PC-9 (cell line): Measurements from ENCODE around the gene CFAP77. TPM values are rescaled to one million over a fixed set of nuclear protein-coding genes. Genes with fewer than 3 reads are reported as not detected.

Experiments
- BruUV-seq: library from RNA; stranded (reverse); fragments of 400-500 nt; replicated peaks from 2 replicates; lab custom pipeline; 2021; lab: Mats Ljungman, UMichigan
- CTCF ChIA-PET: fragments of 300-600 bp; sonication (Branson Sonifier 250); formaldehyde crosslinking; loops from one replicate; lab custom pipeline; 2022; ENCODE audit warnings: antibody characterized with exemption; lab: Charles Lee
- POLR2A ChIA-PET: fragments of 300-600 bp; sonication (Branson Sonifier 250); formaldehyde crosslinking; loops from one replicate; lab custom pipeline; 2022; ENCODE audit warnings: antibody characterized with exemption; ENCODE audit not compliant: unreplicated experiment; lab: Charles Lee
- DNase-seq, 2 experiments: peaks; one replicate each; pipeline versions ENCODE4 v3.0.0 to v3.0.0-alpha.2; 2015 to 2022; ENCODE audit warnings: mixed read lengths in 1 of 2
- H2AFZ ChIP-seq: fragments of 200-600 bp; sonication (generic); 2 replicates; pipeline ENCODE4 v1.8.1; 2017; ENCODE audit warnings: antibody characterized with exemption
- H3F3A ChIP-seq: fragments of 200-600 bp; sonication (generic); 2 replicates; pipeline ENCODE4 v1.8.1; 2017; ENCODE audit warnings: antibody characterized with exemption, mild to moderate bottlenecking, low read depth; ENCODE audit not compliant: insufficient read depth
- H3K27ac ChIP-seq: fragments of 200-600 bp; sonication (generic); 2 replicates; pipeline ENCODE4 v1.6.1; 2016; ENCODE audit warnings: mixed run types
- H3K27me3 ChIP-seq: fragments of 200-600 bp; sonication (generic); 2 replicates; pipeline ENCODE4 v1.6.1; 2016; ENCODE audit warnings: low read depth, mixed run types; ENCODE audit not compliant: insufficient read depth
- H3K36me3 ChIP-seq: fragments of 200-600 bp; sonication (generic); 2 replicates; pipeline ENCODE4 v1.6.1; 2016; ENCODE audit warnings: low read depth, mixed run types
- H3K4me1 ChIP-seq: fragments of 200-600 bp; sonication (generic); replicated peaks from 2 replicates; pipeline ENCODE4 v1.6.1; 2016; ENCODE audit warnings: mixed run types; ENCODE audit not compliant: insufficient read depth
- H3K4me2 ChIP-seq: fragments of 200-600 bp; sonication (generic); 2 replicates; pipeline ENCODE4 v1.6.1; 2017; ENCODE audit warnings: mixed run types
- H3K4me3 ChIP-seq: fragments of 200-600 bp; sonication (generic); 2 replicates; pipeline ENCODE4 v1.6.1; 2016; ENCODE audit warnings: mixed run types
- H3K79me2 ChIP-seq: fragments of 200-600 bp; sonication (generic); 2 replicates; pipeline ENCODE4 v1.6.1; 2017; ENCODE audit warnings: low read depth, mixed run types
- H3K9me2 ChIP-seq: fragments of 200-600 bp; sonication (generic); 2 replicates; pipeline ENCODE4 v1.8.1; 2017; ENCODE audit warnings: mild to moderate bottlenecking; ENCODE audit not compliant: insufficient read depth
- H3K9me3 ChIP-seq: fragments of 200-600 bp; sonication (generic); 2 replicates; pipeline ENCODE4 v1.8.1; 2016; ENCODE audit warnings: low read depth; ENCODE audit not compliant: insufficient read depth
- H4K20me1 ChIP-seq: fragments of 200-600 bp; sonication (generic); 2 replicates; pipeline ENCODE4 v1.8.1; 2017; ENCODE audit not compliant: insufficient read depth
- EZH2 ChIP-seq: fragments of 200-600 bp; sonication (generic); IDR thresholded peaks from 2 replicates; pipeline ENCODE4 v1.8.0; 2017; ENCODE audit warnings: antibody characterized with exemption, low read depth
- intact Hi-C: fragments of 100-400 bp; cut with micrococcal nuclease; formaldehyde crosslinking; loops from one replicate; pipeline ENCODE4 v1.10.0; 2022; ENCODE audit not compliant: unreplicated experiment
- total RNA-seq: library from RNA; stranded (reverse); gene quantifications from 2 replicates; pipeline ENCODE4 v1.2.3, GENCODE V29; 2021
- TF ChIP-seq, protein P1 (sequence below): fragments of 200-600 bp; sonication (generic); conservative IDR thresholded peaks from 2 replicates; pipeline ENCODE4 v1.6.1; 2017; ENCODE audit warnings: mixed run types, antibody characterized with exemption, mild to moderate bottlenecking, moderate library complexity

Gene CFAP77
- total RNA-seq, 1 experiment from 2014 or later, result not detected

DNA sequence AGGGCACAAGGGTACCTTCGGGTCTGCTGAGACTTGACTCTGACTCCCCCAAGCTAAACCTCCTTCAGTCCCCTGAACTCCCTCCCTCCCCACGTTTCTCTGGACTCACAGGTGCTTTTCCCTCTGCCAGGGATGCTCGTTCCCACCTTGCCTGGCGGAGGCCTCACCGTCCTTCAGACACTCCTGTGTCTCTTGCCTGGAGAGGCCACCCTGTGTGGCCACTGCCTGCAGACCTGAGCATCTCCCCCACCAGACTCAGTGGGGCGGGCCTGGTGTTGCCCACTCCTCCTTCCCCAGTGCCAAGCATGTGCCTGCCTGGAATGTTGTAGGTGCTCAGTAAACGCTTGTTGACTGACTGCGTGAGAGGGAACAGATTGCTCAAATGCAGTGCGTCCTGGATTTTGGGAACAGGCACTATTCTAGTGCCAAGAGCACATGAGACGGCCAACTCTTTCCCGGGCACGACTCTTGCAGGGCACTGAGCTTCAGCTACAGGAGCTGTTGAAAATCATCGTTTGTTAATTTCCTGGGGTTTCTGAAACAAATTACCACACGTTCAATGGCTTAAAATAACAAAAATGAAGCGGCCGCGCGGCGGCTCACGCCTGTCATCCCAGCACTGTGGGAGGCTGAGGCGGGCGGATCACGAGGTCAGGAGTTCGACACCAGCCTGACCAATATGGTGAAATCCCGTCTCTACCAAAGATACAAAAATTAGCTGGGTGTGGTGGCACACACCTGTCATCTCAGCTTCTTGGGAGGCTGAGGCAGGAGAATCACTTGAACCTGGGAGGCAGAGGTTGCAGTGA, 101.4 kb downstream of the CFAP77 start:
- CTCF ChIA-PET, result no interaction called here
- H4K20me1 ChIP-seq, result no peaks in the 10 kb centered on the region; the same call in 1 of the 2 replicates
- H3K4me1 ChIP-seq, result no peaks in the 10 kb centered on the region
- no peak overlapping the region for H3K4me2 ChIP-seq
- H3K27me3 ChIP-seq, result peaks cover 82% of the 10 kb centered on the region
- no peaks in the 10 kb centered on the region for H3K79me2 ChIP-seq
- intact Hi-C loops, result no loop called here
- H3K27ac ChIP-seq, result no peak overlapping the region
- POLR2A ChIA-PET, result no interaction called here
- BruUV-seq, result no TSS peak
- no peaks in the 10 kb centered on the region for H3K36me3 ChIP-seq
- no peaks in the 10 kb centered on the region for H3F3A ChIP-seq
- TF ChIP-seq, protein P1, sequence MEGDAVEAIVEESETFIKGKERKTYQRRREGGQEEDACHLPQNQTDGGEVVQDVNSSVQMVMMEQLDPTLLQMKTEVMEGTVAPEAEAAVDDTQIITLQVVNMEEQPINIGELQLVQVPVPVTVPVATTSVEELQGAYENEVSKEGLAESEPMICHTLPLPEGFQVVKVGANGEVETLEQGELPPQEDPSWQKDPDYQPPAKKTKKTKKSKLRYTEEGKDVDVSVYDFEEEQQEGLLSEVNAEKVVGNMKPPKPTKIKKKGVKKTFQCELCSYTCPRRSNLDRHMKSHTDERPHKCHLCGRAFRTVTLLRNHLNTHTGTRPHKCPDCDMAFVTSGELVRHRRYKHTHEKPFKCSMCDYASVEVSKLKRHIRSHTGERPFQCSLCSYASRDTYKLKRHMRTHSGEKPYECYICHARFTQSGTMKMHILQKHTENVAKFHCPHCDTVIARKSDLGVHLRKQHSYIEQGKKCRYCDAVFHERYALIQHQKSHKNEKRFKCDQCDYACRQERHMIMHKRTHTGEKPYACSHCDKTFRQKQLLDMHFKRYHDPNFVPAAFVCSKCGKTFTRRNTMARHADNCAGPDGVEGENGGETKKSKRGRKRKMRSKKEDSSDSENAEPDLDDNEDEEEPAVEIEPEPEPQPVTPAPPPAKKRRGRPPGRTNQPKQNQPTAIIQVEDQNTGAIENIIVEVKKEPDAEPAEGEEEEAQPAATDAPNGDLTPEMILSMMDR, result no peak
- TF ChIP-seq EZH2, result no peak
- DNase-seq, result no peak
- no peaks in the 10 kb centered on the region for H3K9me3 ChIP-seq
- no peak overlapping the region for H2AFZ ChIP-seq
- H3K4me3 ChIP-seq, result no peak overlapping the region
- no peaks in the 10 kb centered on the region for H3K9me2 ChIP-seq

DNA sequence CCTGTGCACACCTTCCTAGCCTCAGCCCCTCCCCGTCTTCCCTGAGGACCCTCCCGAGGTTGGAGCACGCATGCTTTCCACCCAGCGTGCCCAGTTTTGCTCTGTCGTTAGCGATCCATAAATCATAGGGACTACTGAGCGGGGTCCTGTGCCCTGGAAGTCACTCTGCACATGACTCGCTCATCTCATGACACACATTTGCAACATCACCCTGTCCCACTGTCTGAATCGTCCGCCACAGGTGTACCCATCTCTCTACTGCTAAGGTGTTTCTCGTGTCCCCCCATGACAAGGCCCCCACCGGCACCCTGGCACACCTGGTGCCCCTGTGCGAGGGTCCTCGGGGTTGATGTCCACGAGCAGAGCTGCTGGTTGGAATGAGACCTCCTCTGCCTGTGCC, 103.4 kb downstream of the CFAP77 start:
- no TSS peak for BruUV-seq
- POLR2A ChIA-PET, result no interaction called here
- Histone ChIP-seq H2AFZ (no peak overlapping the region), H3K9me2 (no peaks in the 10 kb centered on the region), H4K20me1 (no peaks in the 10 kb centered on the region; the same call in 1 of the 2 replicates), H3K4me2 (no peak overlapping the region), H3F3A (no peaks in the 10 kb centered on the region), H3K36me3 (no peaks in the 10 kb centered on the region), H3K27ac (no peak overlapping the region), H3K4me3 (no peak overlapping the region), H3K9me3 (no peaks in the 10 kb centered on the region), H3K27me3 (peaks cover 94% of the 10 kb centered on the region), H3K4me1 (no peaks in the 10 kb centered on the region), H3K79me2 (no peaks in the 10 kb centered on the region)
- no peak for DNase-seq
- TF ChIP-seq EZH2, result no peak
- TF ChIP-seq, protein P1, result no peak
- CTCF ChIA-PET, result no interaction called here
- intact Hi-C loops, result no loop called here

DNA sequence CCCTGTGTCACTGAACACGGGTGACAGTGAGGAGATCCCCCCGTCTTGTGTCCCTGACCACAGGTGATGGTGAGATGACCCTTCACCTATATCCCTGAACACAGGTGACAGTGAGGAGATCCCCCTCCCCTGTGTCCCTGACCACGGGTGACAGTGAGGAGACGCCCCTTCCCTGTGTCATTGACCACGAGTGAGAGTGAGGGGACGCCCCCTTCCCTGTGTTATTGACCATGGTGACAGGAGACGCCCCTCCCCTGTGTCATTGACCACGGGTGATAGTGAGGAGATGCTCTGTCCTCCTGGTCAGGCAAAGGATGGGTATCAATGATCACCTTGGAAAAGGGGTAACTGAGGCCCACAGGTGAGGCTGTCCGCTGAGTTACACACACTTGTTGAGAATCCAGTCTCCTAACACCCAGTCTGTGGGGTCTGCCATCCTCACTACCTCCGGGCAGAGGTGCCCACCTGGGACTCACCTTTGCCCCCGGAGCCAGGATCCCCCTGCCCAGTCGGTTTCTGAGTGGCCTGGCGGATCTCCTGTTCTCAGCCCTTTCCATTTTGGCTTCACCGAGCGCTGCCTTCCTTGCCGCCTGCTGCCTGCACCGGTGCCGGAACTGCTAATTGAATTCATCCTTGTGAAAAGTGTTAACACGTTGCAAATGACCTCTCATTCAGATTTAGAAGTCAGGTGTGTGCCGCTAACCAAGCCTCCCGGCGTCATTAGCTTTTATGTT, 104.2 kb downstream of the CFAP77 start:
- TF ChIP-seq EZH2, result no peak
- TF ChIP-seq, protein P1, result no peak
- CTCF ChIA-PET, result no interaction called here
- H3K4me2 ChIP-seq, result no peak overlapping the region
- no peak overlapping the region for H3K4me3 ChIP-seq
- H2AFZ ChIP-seq, result no peak overlapping the region
- no peaks in the 10 kb centered on the region; the same call in 1 of the 2 replicates for H4K20me1 ChIP-seq
- intact Hi-C loops, result no loop called here
- no peak for DNase-seq
- no peak overlapping the region for H3K27ac ChIP-seq
- no peaks in the 10 kb centered on the region for H3K9me3 ChIP-seq
- no TSS peak for BruUV-seq
- H3K36me3 ChIP-seq, result no peaks in the 10 kb centered on the region
- H3K9me2 ChIP-seq, result no peaks in the 10 kb centered on the region
- peaks cover 94% of the 10 kb centered on the region for H3K27me3 ChIP-seq
- no peaks in the 10 kb centered on the region for H3K79me2 ChIP-seq
- no peaks in the 10 kb centered on the region for H3K4me1 ChIP-seq
- POLR2A ChIA-PET, result no interaction called here
- no peaks in the 10 kb centered on the region for H3F3A ChIP-seq
